Activated CD8-positive, alpha-beta memory T cell treated with anti-CD3 and anti-CD28 coated beads, Interleukin-2, amount 50 U/mL, for 4 hours (primary cell): ENCODE data around the gene EIF1AD.
"Not testable (repeated sequence)": the region's sequence is repeated elsewhere in the genome, so short reads cannot be mapped to it uniquely, and the experiment has no call there.

Source experiments
- DNase-seq: peaks from one replicate; pipeline ENCODE4 v3.0.0-alpha.2; 2020

EIF1AD gene

DNA sequence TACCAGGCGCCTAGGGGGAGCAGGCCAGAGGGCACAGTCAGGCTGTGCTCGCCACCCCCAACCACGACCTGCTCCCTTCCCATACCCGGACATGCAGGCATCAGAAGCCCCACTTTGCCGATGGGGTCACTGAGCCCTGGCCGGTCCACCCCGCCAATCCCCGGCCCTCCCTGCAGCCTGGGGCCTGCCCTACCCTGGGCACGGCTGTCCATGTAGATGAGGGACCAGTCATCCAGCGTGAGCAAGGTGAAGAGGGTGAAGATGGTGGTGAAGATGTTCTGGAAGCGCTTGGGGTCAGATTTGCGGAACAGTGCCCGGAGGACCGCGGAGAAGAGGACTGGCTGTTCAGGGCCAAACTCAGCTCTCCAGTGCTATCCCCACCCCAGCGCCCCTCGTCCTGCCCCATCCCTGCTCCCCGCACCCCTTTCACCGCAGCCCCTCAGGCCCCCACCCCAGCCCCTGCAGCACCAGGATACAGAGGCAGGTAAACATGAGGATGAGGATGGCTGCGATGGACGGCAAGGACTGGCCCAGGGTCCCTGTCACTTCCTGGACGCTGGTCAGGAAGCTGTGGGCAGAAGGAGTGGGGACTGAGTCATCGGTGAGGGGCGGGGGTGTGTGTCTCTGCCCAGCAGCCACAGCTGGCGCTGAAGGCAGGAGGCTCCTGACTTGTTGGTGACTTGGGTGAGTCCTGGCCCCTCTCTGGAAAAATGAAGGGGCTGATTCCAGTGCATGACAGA lies 18.8 kb upstream of the EIF1AD start:
- DNase-seq, result no peak

DNA sequence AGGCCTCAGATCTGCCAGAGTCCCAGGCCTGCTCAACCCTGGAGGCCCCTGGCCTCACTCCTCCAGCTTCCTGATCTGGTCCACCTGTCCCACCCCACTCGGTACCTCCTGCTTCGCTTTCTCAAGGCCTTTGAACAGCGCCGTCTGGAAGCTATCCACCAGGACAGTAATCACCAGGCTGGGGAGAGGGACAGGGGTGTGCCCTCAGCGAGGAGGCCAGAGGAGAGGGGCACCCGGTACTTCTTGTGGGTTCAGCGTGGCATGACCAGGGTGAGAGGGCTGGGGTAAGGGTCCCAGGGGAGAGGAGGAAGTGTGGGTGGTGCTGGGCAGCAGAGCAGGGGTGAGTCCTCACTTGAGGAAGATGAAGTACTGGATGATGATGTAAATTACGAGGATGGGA lies 18.3 kb upstream of the EIF1AD start:
- DNase-seq, result no peak

DNA sequence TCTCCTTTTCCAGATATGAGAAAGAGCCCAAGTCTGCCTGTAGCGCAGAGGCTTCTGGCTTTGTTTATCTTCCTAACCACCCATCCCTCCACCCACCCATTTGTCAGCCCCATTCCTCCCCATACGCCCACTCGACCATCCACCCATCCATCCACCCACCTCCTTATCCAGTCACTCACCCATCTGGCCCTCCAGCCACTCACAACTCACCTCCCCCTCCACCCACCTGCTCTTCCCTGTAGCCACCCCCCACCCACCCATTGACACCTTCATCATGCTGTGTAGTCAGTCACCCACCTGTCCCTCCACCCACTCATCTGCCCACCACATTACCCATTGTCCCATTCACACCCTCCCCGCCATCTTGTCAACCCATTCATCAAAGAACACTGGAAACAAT lies 15.4 kb upstream of the EIF1AD start:
- peak; percentile 40 for DNase-seq

DNA sequence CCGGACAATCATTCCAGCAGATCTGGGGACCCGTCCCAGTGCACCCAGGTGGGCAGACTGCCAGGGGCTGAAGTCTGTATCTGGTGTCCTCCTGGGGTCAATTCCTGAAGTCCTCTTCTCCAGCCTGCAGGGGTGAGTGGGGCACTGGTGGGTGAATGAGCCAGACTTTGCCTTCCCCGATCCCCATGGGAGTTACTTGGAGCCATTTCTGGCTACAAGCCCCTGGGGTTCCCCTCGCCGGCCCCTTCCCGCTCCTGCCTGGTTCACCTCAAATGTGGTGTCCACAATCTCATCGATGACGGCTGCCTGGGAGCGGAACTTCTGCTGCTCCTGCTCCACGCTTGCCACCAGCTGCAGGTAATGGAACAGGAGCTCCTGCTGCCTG lies 14.8 kb upstream of the EIF1AD start:
- no peak for DNase-seq

DNA sequence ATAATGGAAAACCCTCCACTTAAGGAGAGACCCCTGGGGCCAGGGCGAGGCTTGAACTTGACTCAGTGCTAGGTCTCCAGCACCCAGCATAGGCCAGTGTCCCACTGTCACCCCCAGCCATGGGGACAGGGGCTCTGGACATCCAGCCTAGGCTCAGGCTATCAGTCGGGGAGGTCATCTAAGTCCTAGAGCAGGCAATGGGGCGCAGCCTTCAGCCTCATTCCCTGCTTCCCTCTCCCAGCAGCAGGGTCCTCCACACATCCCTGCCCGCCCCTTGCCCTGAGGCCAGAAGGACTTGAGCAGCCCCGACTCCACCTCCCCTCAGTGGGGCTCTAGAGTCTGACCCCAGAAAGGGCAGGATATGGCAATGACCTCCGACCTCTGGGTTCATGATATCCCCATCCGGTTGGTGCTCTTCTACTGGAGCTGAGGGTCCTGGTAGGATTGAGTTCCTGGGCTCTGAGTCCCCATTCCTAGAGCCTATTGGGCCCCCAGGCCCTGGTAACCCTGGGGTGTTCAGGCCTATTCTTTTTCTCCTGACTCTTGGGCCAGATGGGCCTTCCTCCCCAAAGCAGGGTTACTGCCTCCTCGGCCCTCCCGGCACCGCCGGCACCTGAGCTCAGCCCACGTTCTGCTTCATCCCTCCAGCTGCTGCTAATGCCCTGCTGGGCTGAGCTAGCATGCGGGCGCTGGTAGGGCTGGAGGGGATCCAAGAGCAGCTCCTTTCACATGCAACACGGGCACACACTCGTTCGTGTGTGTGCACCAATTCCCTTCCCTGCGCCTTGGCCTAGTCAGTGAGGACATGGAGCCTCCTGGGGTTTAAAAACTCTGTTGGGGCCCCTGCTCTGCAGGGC lies 14.2 kb upstream of the EIF1AD start:
- DNase-seq, result no peak

DNA sequence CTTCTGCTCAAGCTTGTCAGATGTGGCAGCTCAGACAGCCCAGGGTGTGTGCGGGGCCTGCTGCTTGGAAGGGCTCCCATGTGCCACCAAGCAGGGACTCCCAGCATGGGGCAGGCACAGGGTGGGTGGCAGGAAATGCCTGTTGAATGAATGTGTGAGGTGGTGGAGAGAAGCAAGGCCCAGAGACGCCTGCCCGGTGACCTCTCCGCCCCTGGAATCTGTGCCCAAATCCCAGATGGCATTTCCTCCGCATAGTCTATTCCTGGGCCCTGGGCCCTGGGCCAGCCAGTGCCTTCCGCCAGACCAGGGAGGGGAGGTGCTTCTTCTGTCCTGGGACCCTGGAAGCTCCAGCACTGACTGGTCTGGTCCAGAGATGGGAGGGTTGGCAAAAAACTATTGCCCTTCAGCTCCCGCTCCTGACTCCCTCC lies 13.5 kb upstream of the EIF1AD start:
- no peak for DNase-seq

DNA sequence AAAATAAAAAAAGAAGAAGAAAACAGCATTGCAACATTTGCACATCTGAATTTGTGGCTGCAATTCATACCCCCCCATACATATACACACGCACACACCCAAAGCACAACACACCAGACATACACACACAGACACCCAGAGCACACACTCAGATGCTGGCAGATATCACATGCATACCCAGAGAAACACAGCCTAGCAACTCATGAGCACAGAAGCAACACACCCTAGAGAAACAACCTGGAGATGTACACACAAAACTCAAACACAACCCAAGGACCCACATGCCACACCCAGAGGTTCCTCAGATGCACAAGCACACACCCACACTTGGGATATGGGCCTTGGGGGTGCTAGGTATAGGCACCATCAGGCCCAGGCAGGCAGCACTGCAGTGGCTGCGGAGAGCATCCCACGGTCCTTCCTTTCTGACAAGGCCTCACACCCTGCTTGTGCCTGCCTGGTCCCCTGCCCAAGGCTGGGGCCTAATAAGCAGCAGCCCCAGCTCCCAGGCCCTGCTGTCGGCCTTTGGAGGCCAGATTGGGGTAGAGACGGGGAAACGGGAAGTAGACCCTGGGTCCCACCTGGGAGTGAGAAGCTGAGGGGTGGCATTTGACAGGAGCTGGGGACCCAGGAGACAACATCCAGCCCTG lies 13.0 kb upstream of the EIF1AD start:
- DNase-seq, result no peak

DNA sequence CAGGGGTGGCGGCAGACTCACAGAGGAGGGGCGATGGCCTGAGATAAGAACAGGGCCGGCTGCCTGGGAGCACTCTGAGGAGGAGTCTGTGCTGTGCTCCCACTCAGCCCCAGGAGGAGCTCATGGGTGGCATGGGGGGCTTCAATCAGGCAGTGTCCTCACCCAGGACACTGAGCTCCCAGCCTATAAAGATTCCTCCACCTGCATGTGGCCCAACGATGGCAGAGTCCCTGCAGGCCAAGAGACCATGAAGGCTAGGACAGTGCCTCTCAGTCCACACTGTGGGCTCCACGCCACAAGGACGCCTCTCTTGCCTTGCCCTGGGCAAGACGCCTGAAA lies 11.8 kb upstream of the EIF1AD start:
- DNase-seq, result no peak

DNA sequence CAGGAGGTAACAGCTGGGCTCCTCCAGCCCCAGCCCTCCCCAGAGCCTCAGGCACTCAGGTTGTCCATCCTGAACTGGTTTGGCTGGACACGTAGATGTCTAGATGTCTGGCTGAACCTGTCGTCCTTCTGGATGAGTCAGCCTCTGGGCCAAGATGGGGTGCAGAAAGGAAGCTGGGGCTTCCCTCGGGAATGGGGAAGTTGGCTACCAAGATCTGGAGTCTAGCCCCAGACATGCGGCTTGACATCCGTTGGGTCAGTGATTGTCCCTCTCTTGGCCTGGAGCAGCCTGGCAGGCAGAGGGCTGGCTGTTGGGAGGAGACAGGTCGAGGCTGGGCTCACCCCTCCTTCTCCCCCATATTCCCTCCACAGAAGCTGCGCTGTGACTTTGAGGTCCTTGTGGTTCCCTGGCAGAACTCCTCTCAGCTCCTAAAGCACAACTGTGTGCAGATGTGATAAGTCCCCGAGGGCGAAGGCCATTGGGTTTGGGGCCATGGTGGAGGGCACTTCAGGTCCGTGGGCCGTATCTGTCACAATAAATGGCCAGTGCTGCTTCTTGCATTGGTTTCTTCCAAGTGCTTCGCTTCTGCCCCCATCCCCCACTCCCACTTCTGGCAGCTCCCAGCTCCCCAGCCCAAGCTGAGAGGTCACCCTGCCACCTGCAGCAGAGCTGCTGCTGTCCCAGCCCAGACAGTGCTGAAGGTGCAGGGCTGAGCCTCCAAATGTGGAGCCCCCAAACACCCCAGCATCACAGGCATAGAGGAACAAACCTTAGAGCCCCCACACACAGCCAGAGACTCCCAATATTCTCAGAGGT lies 11.2 kb upstream of the EIF1AD start:
- DNase-seq, result no peak

DNA sequence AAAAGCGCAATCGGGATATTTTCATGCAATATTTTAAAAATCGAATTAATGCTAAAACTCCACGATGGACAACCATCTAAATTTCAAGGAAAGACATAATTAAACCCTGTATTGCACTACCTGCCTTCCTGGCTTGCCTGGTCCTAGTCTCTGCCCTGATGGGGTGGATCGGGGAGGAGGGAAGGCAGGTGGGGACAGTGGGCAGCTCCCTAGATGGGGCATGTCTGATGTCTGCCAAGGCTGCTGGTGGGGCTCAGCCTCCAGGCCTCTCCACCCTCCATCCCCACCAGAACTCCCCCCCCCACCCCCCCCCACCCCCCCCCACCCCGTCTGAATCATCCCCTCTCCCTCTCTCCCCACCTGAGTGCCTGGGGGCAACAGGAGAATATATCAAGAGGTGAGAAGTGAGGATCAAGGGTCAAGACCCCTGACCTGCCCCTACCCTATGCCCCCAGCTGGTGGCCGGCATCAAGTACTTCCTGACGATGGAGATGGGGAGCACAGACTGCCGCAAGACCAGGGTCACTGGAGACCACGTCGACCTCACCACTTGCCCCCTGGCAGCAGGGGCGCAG lies 10.5 kb upstream of the EIF1AD start:
- no peak for DNase-seq

DNA sequence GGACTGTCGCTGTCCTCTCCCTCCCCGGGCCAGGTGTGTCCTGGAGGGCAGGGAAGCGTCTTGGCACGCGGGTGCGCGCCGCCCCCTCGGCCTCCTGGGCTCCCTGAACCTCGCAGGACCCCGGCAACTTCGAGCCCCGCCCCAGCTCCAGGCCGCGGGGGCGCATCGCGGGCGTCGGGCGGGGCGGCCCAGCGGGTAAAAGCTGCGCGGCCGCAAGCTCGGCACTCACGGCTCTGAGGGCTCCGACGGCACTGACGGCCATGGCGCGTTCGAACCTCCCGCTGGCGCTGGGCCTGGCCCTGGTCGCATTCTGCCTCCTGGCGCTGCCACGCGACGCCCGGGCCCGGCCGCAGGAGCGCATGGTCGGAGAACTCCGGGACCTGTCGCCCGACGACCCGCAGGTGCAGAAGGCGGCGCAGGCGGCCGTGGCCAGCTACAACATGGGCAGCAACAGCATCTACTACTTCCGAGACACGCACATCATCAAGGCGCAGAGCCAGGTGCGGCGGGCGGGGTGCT lies 9.9 kb upstream of the EIF1AD start, which contains the start of gene CST6:
TSS of gene CST6 (plus strand) at position 224 of the 519 bp plus-strand sequence. CDS start at position 261, 37 bp downstream.
- no peak for DNase-seq

DNA sequence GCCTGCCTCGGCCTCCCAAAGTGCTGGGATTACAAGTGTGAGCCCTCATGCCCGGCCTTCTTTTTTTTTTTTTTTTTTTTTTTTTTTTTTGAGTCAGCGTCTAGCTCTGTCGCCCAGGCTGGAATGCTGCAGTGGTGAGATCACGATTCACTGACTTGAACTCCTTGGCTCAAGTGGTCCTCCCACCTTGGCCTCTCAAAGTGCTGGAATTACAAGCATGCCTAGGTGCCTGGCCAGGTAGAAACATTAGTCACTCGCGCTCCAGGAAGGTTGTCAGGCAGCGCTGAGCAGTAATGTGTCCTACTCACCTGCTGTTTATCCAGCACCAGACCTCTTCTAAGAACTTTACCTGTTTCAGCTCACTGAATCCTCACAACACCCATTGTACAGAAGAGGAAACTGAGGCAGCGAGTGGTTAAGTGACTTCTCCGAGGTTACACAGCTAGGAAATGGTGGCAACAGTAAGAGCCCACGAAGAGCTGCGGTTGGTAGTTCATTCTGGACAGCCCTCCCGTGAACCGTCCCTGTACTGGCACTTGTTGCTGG lies 9.4 kb upstream of the EIF1AD start:
- no peak for DNase-seq

DNA sequence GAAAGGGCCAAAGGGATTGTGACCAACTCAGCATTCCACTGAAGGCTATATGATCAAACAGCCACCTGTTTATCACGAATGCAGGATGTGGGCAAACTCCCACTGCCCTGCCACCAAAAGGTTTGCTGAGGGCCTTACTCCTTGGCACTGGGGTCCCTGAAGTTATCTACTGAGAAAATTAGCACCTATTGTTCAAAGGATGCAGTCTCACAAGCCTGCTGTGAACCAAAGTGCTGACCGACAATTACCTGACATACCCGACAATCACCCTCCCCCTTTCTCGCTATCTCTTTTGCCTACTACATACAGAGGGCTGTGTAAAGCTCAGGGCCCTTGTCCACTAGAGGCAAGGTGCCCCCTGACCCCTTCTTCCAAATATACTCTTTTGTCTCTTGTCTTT lies 8.1 kb upstream of the EIF1AD start:
- DNase-seq, result not testable (repeated sequence)

DNA sequence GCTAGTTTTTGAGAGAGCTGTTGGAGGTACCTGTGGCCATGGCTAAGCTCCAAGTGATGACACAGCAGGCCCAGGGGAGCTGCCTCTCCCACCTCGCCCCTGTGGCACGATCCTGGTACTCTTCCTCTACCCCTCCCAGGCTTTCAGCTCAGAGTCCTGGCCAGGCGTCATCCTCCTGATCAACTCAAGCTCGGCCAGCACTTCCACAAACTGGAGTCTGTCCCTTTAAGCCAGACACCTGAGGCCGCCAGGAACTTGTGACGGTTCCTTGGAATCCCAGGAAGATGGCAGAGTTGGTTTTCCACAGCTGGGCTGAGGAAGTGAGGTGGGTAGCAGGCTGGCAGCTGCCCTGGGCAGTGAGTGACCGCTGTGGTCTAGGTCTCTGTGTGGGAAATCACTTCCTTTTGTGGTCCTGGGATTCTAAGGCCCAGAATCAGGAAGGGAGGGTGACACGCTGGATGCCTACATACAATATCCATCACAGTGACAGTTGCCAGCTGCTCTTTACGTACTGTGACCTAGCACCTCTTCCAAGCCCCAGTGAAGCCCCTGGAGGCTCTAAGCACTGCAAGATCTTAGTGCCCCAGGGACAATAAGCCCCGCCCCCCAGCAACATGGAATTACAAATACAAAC lies 6.6 kb upstream of the EIF1AD start:
- DNase-seq, result no peak

DNA sequence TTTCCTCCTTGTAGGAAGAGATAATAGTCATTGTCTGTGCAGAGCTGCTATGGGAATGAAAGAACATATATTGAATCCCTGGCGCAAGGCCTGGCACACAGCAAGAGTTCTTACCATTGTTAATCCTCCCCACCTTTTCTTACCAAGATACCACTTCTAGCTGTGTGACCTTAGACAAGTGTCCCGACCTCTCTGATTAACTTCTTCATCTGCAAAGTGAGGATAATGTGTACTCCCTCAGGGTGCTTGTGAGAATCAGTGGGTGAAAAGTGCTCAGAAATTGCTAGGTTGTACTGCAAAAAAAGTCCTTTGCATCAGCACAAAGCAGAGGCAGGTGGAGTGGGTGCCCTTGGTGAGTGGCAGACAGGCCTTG lies 6.1 kb upstream of the EIF1AD start:
- no peak for DNase-seq

DNA sequence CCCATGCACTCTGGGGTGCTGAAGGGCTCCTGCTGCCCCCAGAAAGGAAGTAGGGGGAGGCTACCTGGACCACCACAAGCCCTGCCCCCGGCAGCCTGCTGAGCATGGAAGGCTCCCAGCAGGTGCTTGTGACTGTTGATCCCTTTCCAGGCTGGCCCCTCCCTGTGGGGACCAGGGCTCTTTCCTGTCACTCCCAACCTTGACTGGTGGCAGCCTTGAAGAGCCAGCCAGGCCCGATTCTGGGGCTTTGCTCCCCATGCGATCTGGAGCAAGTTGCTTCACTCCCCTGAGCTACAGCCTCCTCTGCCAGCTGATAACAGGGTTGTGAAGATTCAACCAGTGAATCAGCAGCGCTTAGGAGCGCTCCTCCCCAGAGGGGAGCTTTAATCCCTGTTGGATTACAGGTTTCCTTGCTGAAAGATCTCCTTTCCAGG lies 5.3 kb upstream of the EIF1AD start:
- DNase-seq, result no peak

DNA sequence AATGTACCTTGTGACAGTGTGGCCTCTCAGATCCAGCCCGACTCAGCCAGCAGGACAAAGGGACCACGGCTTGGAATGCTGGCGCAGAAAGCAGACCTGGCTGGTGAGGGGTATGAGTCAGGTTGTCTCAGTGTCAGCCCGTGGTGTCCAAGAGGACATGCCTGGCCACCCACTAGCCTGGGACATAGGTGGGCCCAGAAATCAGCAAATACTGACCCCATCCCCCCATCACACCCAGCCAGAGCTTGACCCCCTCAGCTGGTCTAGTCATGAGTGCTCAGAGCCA lies 4.9 kb upstream of the EIF1AD start:
- DNase-seq, result no peak

DNA sequence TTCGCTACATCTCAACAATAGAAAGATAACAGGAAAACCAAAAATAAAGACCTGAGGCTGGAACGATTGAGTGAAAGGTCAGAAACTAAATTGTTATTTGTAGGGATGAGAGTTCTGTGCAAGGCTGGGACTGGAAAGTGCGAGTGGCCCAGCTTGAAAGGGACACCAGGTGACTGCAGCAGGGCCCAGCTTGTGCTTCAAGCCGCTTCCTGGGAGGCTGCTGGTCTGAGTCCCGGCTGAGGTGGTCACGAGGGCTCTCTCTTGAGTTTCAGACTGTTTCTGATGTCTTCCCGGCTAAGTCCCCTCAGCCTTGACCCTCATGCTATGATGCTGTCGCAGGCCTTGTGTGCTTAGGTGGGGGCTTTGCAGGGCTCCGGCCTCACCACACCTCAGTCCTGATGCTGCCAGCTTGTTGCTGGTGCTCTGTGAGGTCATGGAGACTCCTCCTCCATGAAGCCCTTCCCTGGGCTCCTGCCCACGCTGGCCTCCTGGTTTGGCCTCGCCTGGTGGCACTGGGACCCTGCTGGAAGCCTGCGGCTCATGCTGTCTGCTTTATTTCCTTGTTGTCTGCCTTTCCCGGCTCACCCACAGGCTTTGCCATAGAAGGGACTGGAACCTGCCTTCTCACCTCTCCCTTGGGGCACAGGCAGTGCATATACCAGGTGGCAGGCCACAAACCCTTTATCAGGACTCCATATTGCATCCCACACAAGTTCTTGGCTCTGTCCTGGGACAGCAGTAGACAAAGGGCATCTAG lies 4.4 kb upstream of the EIF1AD start:
- DNase-seq, result no peak

DNA sequence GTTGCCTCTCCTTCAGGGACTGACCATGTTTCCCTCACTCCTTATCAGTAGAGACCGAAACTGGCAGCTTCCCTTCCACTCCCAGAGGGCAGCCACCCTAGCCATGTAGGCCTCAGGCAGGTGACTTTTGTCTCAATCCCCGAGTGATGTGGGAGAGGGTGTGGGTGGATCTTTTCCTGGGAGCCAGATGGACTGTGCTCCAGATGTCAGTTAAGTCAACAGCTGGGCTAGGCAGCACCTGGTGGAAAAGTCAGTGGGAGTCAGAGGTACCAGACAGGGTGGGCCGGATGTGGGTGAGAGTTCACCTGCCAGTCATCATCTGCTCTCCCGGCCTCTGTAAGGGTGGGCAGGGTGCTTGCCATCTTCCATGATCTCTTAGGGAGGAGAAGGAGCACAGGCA lies 2.2 kb upstream of the EIF1AD start:
- DNase-seq, result no peak

DNA sequence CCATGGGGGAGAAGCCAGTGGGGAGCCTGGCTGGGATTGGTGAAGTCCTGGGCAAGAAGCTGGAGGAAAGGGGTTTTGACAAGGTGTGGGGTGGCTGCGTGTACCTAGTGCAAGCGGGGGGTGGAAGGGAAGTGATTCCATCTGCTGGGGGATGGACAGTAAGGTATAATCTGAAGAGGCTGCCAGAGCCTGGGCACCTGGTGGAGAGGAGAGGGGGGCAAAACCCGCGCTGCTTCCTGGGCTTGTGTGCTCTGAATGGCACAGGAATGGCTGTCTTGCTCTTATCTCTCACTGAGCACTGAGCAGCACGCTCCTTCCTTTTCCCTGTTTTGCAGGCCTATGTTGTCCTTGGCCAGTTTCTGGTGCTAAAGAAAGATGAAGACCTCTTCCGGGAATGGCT lies 1.3 kb upstream of the EIF1AD start:
- DNase-seq, result no peak

DNA sequence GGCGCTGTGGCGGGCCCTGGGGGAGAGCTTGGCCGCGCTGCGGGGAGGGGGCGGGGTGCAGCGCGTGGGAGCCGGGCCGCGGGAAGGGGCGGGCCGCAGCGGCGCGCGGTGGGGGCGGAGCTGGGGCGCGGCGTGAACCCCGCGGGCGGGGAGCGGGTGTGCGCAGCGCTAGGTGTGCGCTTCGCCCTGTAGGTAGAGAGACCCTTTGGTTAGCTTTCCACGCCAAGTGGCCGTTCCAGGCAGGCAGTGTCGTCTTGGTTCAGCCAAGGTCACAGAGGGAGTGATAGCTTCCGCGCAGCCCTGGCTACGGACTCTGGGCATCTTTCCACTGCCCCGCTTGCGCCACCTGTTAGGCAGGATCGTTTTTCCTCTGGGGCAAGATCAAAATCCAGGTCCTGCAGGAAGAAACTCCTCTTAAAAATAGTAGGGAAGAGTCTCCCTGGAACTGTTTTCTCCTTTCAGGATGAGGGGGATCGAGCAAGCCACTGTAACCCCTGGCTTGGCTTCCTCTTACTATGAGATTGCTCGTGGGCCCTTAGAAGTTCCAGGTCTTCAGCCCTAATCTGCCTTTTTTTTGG lies 780 bp upstream of the EIF1AD start:
- DNase-seq, result peak; percentile 76
